C4-2B (cell line): ENCODE measurements around the gene MGMT.

ENCODE experiments used
- H3K27ac ChIP-seq: fragments of 450-650 bp; 2 replicates; pipeline ENCODE4 v1.5.1; 2017
- CTCF ChIP-seq: fragments of 450-650 bp; conservative IDR thresholded peaks from 2 replicates; pipeline ENCODE4 v1.5.1; 2017; ENCODE audit warnings: mild to moderate bottlenecking
- ZFX ChIP-seq: fragments of 450-650 bp; IDR thresholded peaks from 2 replicates; pipeline ENCODE4 v1.6.1; 2017

The MGMT gene

DNA sequence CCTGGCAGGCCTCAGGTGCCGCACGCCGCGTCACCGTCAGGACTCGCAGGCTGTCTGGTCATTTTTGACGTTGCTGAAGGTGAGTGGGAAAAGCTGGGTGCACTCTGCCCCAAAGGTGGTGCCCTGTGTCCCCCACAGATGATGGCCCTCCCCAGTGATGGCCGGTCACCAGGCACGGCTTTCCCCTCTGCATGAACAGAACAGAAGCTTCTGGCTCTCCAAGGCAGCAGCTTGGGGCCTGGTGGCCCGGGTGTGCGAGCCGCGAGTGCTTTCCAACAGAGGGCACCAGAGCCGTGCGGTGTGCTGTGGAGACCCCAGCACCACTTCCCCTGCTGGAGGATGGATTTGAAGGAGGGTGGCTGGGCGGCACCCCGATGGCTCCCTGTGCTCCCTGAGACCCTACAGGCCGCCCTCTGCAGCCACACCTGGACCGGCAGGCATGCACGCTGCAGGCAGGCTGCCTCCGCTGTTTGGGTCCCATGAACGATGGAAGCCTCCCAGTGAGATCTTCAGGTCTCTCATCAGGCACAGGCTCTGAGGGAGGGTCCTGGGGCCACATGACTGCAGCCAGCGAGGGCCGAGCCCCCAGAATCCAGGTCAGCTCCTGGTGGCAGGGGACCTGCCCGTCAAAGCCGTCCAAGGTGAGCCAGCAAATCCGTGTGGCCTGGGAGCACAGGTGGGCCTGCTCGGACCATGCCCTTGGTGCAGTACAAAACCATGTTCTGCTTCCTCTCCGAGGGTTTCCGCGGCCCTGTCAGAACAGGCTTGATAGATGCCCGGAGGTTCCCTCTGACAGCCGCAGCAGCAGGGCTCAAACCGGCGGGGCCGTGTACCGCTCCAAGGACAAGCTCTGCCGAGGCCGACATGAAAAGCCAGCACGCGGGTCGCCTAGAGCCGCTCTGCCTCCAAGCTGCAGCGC is 301.7 kb downstream of the MGMT start:
- TF ChIP-seq CTCF = no peak
- TF ChIP-seq ZFX = no peak
- no peak overlapping the region for H3K27ac ChIP-seq

- no peak for TF ChIP-seq CTCF
- TF ChIP-seq ZFX = no peak
- H3K27ac ChIP-seq = no peak overlapping the region
Measured at GRCh38 chr10:129769381-129770116, 302.5 kb downstream of the MGMT start.

GRCh38 chr10:129770286-129770685 is 303.2 kb downstream of the MGMT start:
- no peak overlapping the region for H3K27ac ChIP-seq
- no peak for TF ChIP-seq ZFX
- TF ChIP-seq CTCF = no peak

DNA sequence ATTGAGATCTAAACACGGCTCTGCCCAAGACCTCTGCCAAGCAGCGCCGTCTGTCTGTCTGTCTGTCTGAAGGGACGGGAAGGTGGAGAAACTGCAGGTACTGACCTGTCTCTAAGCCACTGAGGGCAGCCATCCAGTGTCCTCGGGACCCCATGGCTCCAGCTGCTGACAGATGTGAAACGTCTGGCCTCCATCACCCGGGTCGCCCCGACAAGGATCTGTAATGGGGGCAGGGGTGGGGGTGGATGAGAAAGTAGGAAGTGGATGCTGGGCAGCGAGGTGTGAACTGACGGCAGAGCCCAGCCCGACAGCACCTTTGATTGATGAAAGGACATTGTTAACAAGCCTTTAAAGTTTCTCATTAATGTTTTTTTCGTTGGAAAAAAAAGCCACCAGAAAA is 304.0 kb downstream of the MGMT start:
- H3K27ac ChIP-seq = no peak overlapping the region
- no peak for TF ChIP-seq CTCF
- no peak for TF ChIP-seq ZFX

GRCh38 chr10:129771576-129771975 is 304.5 kb downstream of the MGMT start:
- no peak overlapping the region for H3K27ac ChIP-seq
- TF ChIP-seq CTCF (no peak), ZFX (no peak)

DNA sequence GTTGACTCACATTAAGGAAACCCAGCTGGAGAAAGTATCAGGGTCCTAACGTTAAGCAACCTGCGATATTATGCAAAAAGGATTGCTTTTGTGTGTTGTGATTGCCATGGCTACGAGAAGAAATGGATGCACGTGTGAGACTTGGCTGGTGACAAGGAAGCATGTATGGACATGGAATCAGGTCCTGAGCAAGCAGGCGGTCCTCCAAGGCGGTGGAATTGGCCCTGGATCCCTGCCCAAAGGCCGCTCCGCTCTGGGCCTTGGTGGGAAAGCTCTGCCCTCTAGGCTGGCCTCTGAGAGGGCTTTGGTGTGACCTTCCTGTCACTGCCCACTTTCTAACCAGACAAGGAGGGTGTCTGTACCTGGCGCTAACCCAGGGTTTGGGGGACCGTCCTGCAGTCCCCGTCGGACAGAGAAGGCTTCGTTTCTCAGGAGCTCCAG is 305.0 kb downstream of the MGMT start:
- TF ChIP-seq ZFX = no peak
- no peak for TF ChIP-seq CTCF
- no peak overlapping the region for H3K27ac ChIP-seq
